PC-9 (cell line): Measurements from ENCODE around the gene GCNT2. TPM values are rescaled to one million over a fixed set of nuclear protein-coding genes. Genes with fewer than 3 reads are reported as not detected.

Experiments
- BruUV-seq: library from RNA; stranded (reverse); fragments of 400-500 nt; replicated peaks from 2 replicates; lab custom pipeline; 2021; lab: Mats Ljungman, UMichigan
- CTCF ChIA-PET: fragments of 300-600 bp; sonication (Branson Sonifier 250); formaldehyde crosslinking; loops from one replicate; lab custom pipeline; 2022; ENCODE audit warnings: antibody characterized with exemption; lab: Charles Lee
- POLR2A ChIA-PET: fragments of 300-600 bp; sonication (Branson Sonifier 250); formaldehyde crosslinking; loops from one replicate; lab custom pipeline; 2022; ENCODE audit warnings: antibody characterized with exemption; ENCODE audit not compliant: unreplicated experiment; lab: Charles Lee
- DNase-seq, 2 experiments: peaks; one replicate each; pipeline versions ENCODE4 v3.0.0 to v3.0.0-alpha.2; 2015 to 2022; ENCODE audit warnings: mixed read lengths in 1 of 2
- H2AFZ ChIP-seq: fragments of 200-600 bp; sonication (generic); 2 replicates; pipeline ENCODE4 v1.8.1; 2017; ENCODE audit warnings: antibody characterized with exemption
- H3F3A ChIP-seq: fragments of 200-600 bp; sonication (generic); 2 replicates; pipeline ENCODE4 v1.8.1; 2017; ENCODE audit warnings: antibody characterized with exemption, mild to moderate bottlenecking, low read depth; ENCODE audit not compliant: insufficient read depth
- H3K27ac ChIP-seq: fragments of 200-600 bp; sonication (generic); 2 replicates; pipeline ENCODE4 v1.6.1; 2016; ENCODE audit warnings: mixed run types
- H3K27me3 ChIP-seq: fragments of 200-600 bp; sonication (generic); 2 replicates; pipeline ENCODE4 v1.6.1; 2016; ENCODE audit warnings: low read depth, mixed run types; ENCODE audit not compliant: insufficient read depth
- H3K36me3 ChIP-seq: fragments of 200-600 bp; sonication (generic); 2 replicates; pipeline ENCODE4 v1.6.1; 2016; ENCODE audit warnings: low read depth, mixed run types
- H3K4me1 ChIP-seq: fragments of 200-600 bp; sonication (generic); replicated peaks from 2 replicates; pipeline ENCODE4 v1.6.1; 2016; ENCODE audit warnings: mixed run types; ENCODE audit not compliant: insufficient read depth
- H3K4me2 ChIP-seq: fragments of 200-600 bp; sonication (generic); 2 replicates; pipeline ENCODE4 v1.6.1; 2017; ENCODE audit warnings: mixed run types
- H3K4me3 ChIP-seq: fragments of 200-600 bp; sonication (generic); 2 replicates; pipeline ENCODE4 v1.6.1; 2016; ENCODE audit warnings: mixed run types
- H3K79me2 ChIP-seq: fragments of 200-600 bp; sonication (generic); 2 replicates; pipeline ENCODE4 v1.6.1; 2017; ENCODE audit warnings: low read depth, mixed run types
- H3K9me2 ChIP-seq: fragments of 200-600 bp; sonication (generic); 2 replicates; pipeline ENCODE4 v1.8.1; 2017; ENCODE audit warnings: mild to moderate bottlenecking; ENCODE audit not compliant: insufficient read depth
- H3K9me3 ChIP-seq: fragments of 200-600 bp; sonication (generic); 2 replicates; pipeline ENCODE4 v1.8.1; 2016; ENCODE audit warnings: low read depth; ENCODE audit not compliant: insufficient read depth
- H4K20me1 ChIP-seq: fragments of 200-600 bp; sonication (generic); 2 replicates; pipeline ENCODE4 v1.8.1; 2017; ENCODE audit not compliant: insufficient read depth
- CTCF ChIP-seq: fragments of 200-600 bp; sonication (generic); conservative IDR thresholded peaks from 2 replicates; pipeline ENCODE4 v1.6.1; 2017; ENCODE audit warnings: mixed run types, antibody characterized with exemption, mild to moderate bottlenecking, moderate library complexity
- EZH2 ChIP-seq: fragments of 200-600 bp; sonication (generic); IDR thresholded peaks from 2 replicates; pipeline ENCODE4 v1.8.0; 2017; ENCODE audit warnings: antibody characterized with exemption, low read depth
- intact Hi-C: fragments of 100-400 bp; cut with micrococcal nuclease; formaldehyde crosslinking; loops from one replicate; pipeline ENCODE4 v1.10.0; 2022; ENCODE audit not compliant: unreplicated experiment
- total RNA-seq: library from RNA; stranded (reverse); gene quantifications from 2 replicates; pipeline ENCODE4 v1.2.3, GENCODE V29; 2021

Gene GCNT2
- total RNA-seq, 1 experiment from 2014 or later = 35.7 TPM

GRCh38 chr6:10576226-10576625 is 55.1 kb downstream of the GCNT2 start:
- no peak for DNase-seq
- H3K9me2 ChIP-seq = no peaks in the 10 kb centered on the region
- no peak overlapping the region for H3K4me3 ChIP-seq
- H3K9me3 ChIP-seq = no peaks in the 10 kb centered on the region
- H4K20me1 ChIP-seq = no peaks in the 10 kb centered on the region
- H3K4me2 ChIP-seq = no peak overlapping the region
- H3K36me3 ChIP-seq = no peaks in the 10 kb centered on the region
- POLR2A ChIA-PET = no interaction called here
- no peaks in the 10 kb centered on the region for H3F3A ChIP-seq
- no TSS peak for BruUV-seq
- CTCF ChIA-PET = no interaction called here
- H3K27ac ChIP-seq = no peak overlapping the region
- no peak overlapping the region for H2AFZ ChIP-seq
- no peaks in the 10 kb centered on the region for H3K4me1 ChIP-seq
- TF ChIP-seq CTCF = no peak
- TF ChIP-seq EZH2 = no peak
- intact Hi-C loops = no loop called here
- no peaks in the 10 kb centered on the region for H3K27me3 ChIP-seq
- H3K79me2 ChIP-seq = no peaks in the 10 kb centered on the region

GRCh38 chr6:10577112-10577511 is 56.0 kb downstream of the GCNT2 start:
- no peak overlapping the region for H3K27ac ChIP-seq
- CTCF ChIA-PET = no interaction called here
- H3K9me2 ChIP-seq = no peaks in the 10 kb centered on the region
- intact Hi-C loops = no loop called here
- H4K20me1 ChIP-seq = no peaks in the 10 kb centered on the region
- no peaks in the 10 kb centered on the region for H3K36me3 ChIP-seq
- no peak overlapping the region for H3K4me2 ChIP-seq
- no TSS peak for BruUV-seq
- H3K79me2 ChIP-seq = no peaks in the 10 kb centered on the region
- H3K4me1 ChIP-seq = no peaks in the 10 kb centered on the region
- no peaks in the 10 kb centered on the region for H3K27me3 ChIP-seq
- DNase-seq = no peak
- TF ChIP-seq CTCF = no peak
- TF ChIP-seq EZH2 = no peak
- POLR2A ChIA-PET = no interaction called here
- no peak overlapping the region for H3K4me3 ChIP-seq
- no peaks in the 10 kb centered on the region for H3F3A ChIP-seq
- H2AFZ ChIP-seq = no peak overlapping the region
- no peaks in the 10 kb centered on the region for H3K9me3 ChIP-seq

- H3K36me3 ChIP-seq = no peaks in the 10 kb centered on the region
- no TSS peak for BruUV-seq
- DNase-seq = no peak
- H3K4me1 ChIP-seq = no peaks in the 10 kb centered on the region
- H3F3A ChIP-seq = no peaks in the 10 kb centered on the region
- TF ChIP-seq EZH2 (no peak), CTCF (no peak)
- ChIA-PET CTCF (no interaction called here), POLR2A (no interaction called here)
- H3K27ac ChIP-seq = no peak overlapping the region
- no peak overlapping the region for H2AFZ ChIP-seq
- H3K79me2 ChIP-seq = no peaks in the 10 kb centered on the region
- H3K27me3 ChIP-seq = no peaks in the 10 kb centered on the region
- no peaks in the 10 kb centered on the region for H3K9me3 ChIP-seq
- H4K20me1 ChIP-seq = no peaks in the 10 kb centered on the region
- no peak overlapping the region for H3K4me3 ChIP-seq
- intact Hi-C loops = no loop called here
- H3K9me2 ChIP-seq = no peaks in the 10 kb centered on the region
- no peak overlapping the region for H3K4me2 ChIP-seq
These were observed 57.6 kb downstream of the GCNT2 start for GRCh38 chr6:10578723-10579122.
